ES-I3 (cell line): Measurements from ENCODE around the gene KAZN.

Source experiments
- H3K36me3 ChIP-seq: 2 replicates; pipeline ENCODE4 v1.6.1; 2013; ENCODE audit warnings: mild to moderate bottlenecking, low read length, control low read depth, moderate library complexity; ENCODE audit not compliant: insufficient read depth
- H3K4me1 ChIP-seq: 2 replicates; pipeline ENCODE4 v1.6.1; 2013; ENCODE audit warnings: mild to moderate bottlenecking, control low read depth, low read length; ENCODE audit not compliant: insufficient read depth
- H3K9ac ChIP-seq: 2 replicates; pipeline ENCODE4 v1.6.1; 2013; ENCODE audit warnings: low read depth, mild to moderate bottlenecking, low read length, moderate library complexity
- H3K9me3 ChIP-seq: 2 replicates; pipeline ENCODE4 v1.6.1; 2013; ENCODE audit warnings: mild to moderate bottlenecking, low read length, moderate library complexity; ENCODE audit not compliant: control insufficient read depth, insufficient read depth

KAZN gene

GRCh38 chr1:14810595-14811361 is 212.3 kb downstream of the KAZN start:
- no peaks in the 10 kb centered on the region for H3K36me3 ChIP-seq
- peaks cover 9% of the 10 kb centered on the region for H3K9me3 ChIP-seq
- no peaks in the 10 kb centered on the region; the same call in 1 of the 2 replicates for H3K4me1 ChIP-seq
- no peak overlapping the region for H3K9ac ChIP-seq

GRCh38 chr1:14811573-14811972 is 213.1 kb downstream of the KAZN start:
- H3K9me3 ChIP-seq, result peaks cover 5% of the 10 kb centered on the region; the same call in 1 of the 2 replicates
- no peaks in the 10 kb centered on the region; the same call in 1 of the 2 replicates for H3K4me1 ChIP-seq
- H3K9ac ChIP-seq, result no peak overlapping the region

GRCh38 chr1:14812189-14812588 is 213.7 kb downstream of the KAZN start:
- Histone ChIP-seq H3K4me1 (no peaks in the 10 kb centered on the region; the same call in 1 of the 2 replicates), H3K9me3 (no peaks in the 10 kb centered on the region), H3K36me3 (no peaks in the 10 kb centered on the region), H3K9ac (no peak overlapping the region)

More at GRCh38 chr1:14811573-14811972, 213.1 kb downstream of the KAZN start:
- no peaks in the 10 kb centered on the region for H3K36me3 ChIP-seq

GRCh38 chr1:14815175-14815877 is 216.8 kb downstream of the KAZN start:
- Histone ChIP-seq H3K9me3 (no peaks in the 10 kb centered on the region), H3K36me3 (no peaks in the 10 kb centered on the region), H3K9ac (no peak overlapping the region), H3K4me1 (no peaks in the 10 kb centered on the region; the same call in 1 of the 2 replicates)

- Histone ChIP-seq H3K4me1 (no peaks in the 10 kb centered on the region), H3K36me3 (no peaks in the 10 kb centered on the region), H3K9ac (no peak overlapping the region), H3K9me3 (no peaks in the 10 kb centered on the region)
These were observed 219.0 kb downstream of the KAZN start for GRCh38 chr1:14817223-14818170.

- no peaks in the 10 kb centered on the region for H3K9me3 ChIP-seq
- H3K4me1 ChIP-seq, result no peaks in the 10 kb centered on the region
- no peak overlapping the region for H3K9ac ChIP-seq
- no peaks in the 10 kb centered on the region for H3K36me3 ChIP-seq
These were observed 222.0 kb downstream of the KAZN start for GRCh38 chr1:14820295-14821085.

GRCh38 chr1:14822493-14822892 is 224.0 kb downstream of the KAZN start:
- Histone ChIP-seq H3K9me3 (no peaks in the 10 kb centered on the region), H3K4me1 (no peaks in the 10 kb centered on the region), H3K36me3 (no peaks in the 10 kb centered on the region), H3K9ac (no peak overlapping the region)

- no peak overlapping the region for H3K9ac ChIP-seq
- H3K4me1 ChIP-seq, result no peaks in the 10 kb centered on the region
- H3K9me3 ChIP-seq, result no peaks in the 10 kb centered on the region
- H3K36me3 ChIP-seq, result no peaks in the 10 kb centered on the region; the same call in 1 of the 2 replicates
These were observed 224.5 kb downstream of the KAZN start for GRCh38 chr1:14822996-14823395.

- Histone ChIP-seq H3K9ac (no peak overlapping the region), H3K9me3 (no peaks in the 10 kb centered on the region), H3K36me3 (no peaks in the 10 kb centered on the region; the same call in 1 of the 2 replicates), H3K4me1 (no peaks in the 10 kb centered on the region)
These were observed 225.9 kb downstream of the KAZN start for GRCh38 chr1:14824314-14824915.

GRCh38 chr1:14825396-14825795 is 226.9 kb downstream of the KAZN start:
- Histone ChIP-seq H3K9me3 (no peaks in the 10 kb centered on the region), H3K4me1 (no peaks in the 10 kb centered on the region)

GRCh38 chr1:14826172-14826636 is 227.7 kb downstream of the KAZN start:
- no peaks in the 10 kb centered on the region for H3K9me3 ChIP-seq
- H3K9ac ChIP-seq, result no peak overlapping the region
- H3K4me1 ChIP-seq, result no peaks in the 10 kb centered on the region
- H3K36me3 ChIP-seq, result no peaks in the 10 kb centered on the region; the same call in 1 of the 2 replicates

More at GRCh38 chr1:14825396-14825795, 226.9 kb downstream of the KAZN start:
- H3K36me3 ChIP-seq, result no peaks in the 10 kb centered on the region; the same call in 1 of the 2 replicates
- H3K9ac ChIP-seq, result no peak overlapping the region

GRCh38 chr1:14826731-14827326 is 228.3 kb downstream of the KAZN start:
- H3K4me1 ChIP-seq, result no peaks in the 10 kb centered on the region
- no peaks in the 10 kb centered on the region for H3K9me3 ChIP-seq
- no peaks in the 10 kb centered on the region; the same call in 1 of the 2 replicates for H3K36me3 ChIP-seq
- no peak overlapping the region for H3K9ac ChIP-seq

GRCh38 chr1:14827870-14828269 is 229.4 kb downstream of the KAZN start:
- no peak overlapping the region for H3K9ac ChIP-seq
- H3K4me1 ChIP-seq, result no peaks in the 10 kb centered on the region
- no peaks in the 10 kb centered on the region for H3K9me3 ChIP-seq

More at GRCh38 chr1:14827870-14828269, 229.4 kb downstream of the KAZN start:
- H3K36me3 ChIP-seq, result no peaks in the 10 kb centered on the region; the same call in 1 of the 2 replicates
